HepG2 (cell line): ENCODE results near the gene CCL18.
"Not testable (repeated sequence)": the region's sequence is repeated elsewhere in the genome, so short reads cannot be mapped to it uniquely, and the experiment has no call there.

Source experiments
- ATF3 ChIP-seq: sonication (generic); formaldehyde crosslinking; IDR thresholded peaks from 2 replicates; pipeline ENCODE4 v1.4.0; 2020; ENCODE audit warnings: missing genetic modification reagents
- HNRNPK ChIP-seq: fragments of 200-400 bp; formaldehyde crosslinking; IDR thresholded peaks from 2 replicates; pipeline ENCODE4 v1.6.1; 2018; ENCODE audit warnings: low read length, low read depth, moderate library complexity, mild to moderate bottlenecking; ENCODE audit not compliant: poor library complexity, severe bottlenecking
- ISX ChIP-seq: sonication (generic); formaldehyde crosslinking; conservative IDR thresholded peaks from 2 replicates; pipeline ENCODE4 v1.5.0; 2020; ENCODE audit warnings: missing genetic modification reagents
- KDM5A ChIP-seq: fragments of 200-600 bp; sonication (generic); IDR thresholded peaks from 2 replicates; pipeline ENCODE4 v1.7.0; 2018; ENCODE audit warnings: antibody characterized with exemption, mild to moderate bottlenecking, low read length, borderline replicate concordance
- POLR2A ChIP-seq, 2 experiments: IDR thresholded peaks; 2 replicates each; pipeline ENCODE4 v1.6.1; 2011; ENCODE audit warnings: low read depth in 2 of 2, low read length in 2 of 2, mild to moderate bottlenecking in 1 of 2, moderate library complexity in 1 of 2; ENCODE audit not compliant: insufficient read depth in 1 of 2
- RERE ChIP-seq: IDR thresholded peaks from 2 replicates; pipeline ENCODE4 v1.6.1; 2016; ENCODE audit warnings: low read depth, missing genetic modification reagents, missing compliant biosample characterization
- SP1 ChIP-seq, 2 experiments: fragments of 450-650 bp in 1 of 2; sonication (generic) in 1 of 2; formaldehyde crosslinking in 1 of 2; IDR thresholded peaks; 2 replicates each; pipeline versions ENCODE4 v1.4.0 to v1.6.1; 2016 to 2020; ENCODE audit warnings: missing genetic modification reagents in 1 of 2
- ZBTB44 ChIP-seq: sonication (generic); formaldehyde crosslinking; IDR thresholded peaks from 2 replicates; pipeline ENCODE4 v1.4.0; 2020; ENCODE audit warnings: missing genetic modification reagents
- ZNF839 ChIP-seq: sonication (generic); formaldehyde crosslinking; IDR thresholded peaks from 2 replicates; pipeline ENCODE4 v1.4.0; 2020; ENCODE audit warnings: missing genetic modification reagents, mild to moderate bottlenecking, borderline replicate concordance

- TF ChIP-seq ZBTB44 (CRISPR knock-in tag); ATF3; SP1 (IDR thresholded peaks at IDR 0.05); SP1 (CRISPR knock-in tag; IDR thresholded peaks at IDR 0.05); ISX; KDM5A; POLR2A (IDR thresholded peaks at IDR 0.05; ENCODE audit: insufficient read depth in 1 of 2, low read depth in 2 of 2, low read length in 2 of 2); ZNF839 (CRISPR knock-in tag); RERE; HNRNPK: not testable (repeated sequence)
Measured at GRCh38 chr17:36083691-36084090, 19.6 kb downstream of the CCL18 start.
